HG03571 (cell line): Measurements from ENCODE around the gene TMC4.
"Not testable (repeated sequence)": the region's sequence is repeated elsewhere in the genome, so short reads cannot be mapped to it uniquely, and the experiment has no call there.

Experiments
- ATAC-seq: cut with Tn5 transposase; IDR thresholded peaks from one replicate; pipeline ENCODE4 v1.9.1; 2021; ENCODE audit not compliant: unreplicated experiment

Gene TMC4, protein sequence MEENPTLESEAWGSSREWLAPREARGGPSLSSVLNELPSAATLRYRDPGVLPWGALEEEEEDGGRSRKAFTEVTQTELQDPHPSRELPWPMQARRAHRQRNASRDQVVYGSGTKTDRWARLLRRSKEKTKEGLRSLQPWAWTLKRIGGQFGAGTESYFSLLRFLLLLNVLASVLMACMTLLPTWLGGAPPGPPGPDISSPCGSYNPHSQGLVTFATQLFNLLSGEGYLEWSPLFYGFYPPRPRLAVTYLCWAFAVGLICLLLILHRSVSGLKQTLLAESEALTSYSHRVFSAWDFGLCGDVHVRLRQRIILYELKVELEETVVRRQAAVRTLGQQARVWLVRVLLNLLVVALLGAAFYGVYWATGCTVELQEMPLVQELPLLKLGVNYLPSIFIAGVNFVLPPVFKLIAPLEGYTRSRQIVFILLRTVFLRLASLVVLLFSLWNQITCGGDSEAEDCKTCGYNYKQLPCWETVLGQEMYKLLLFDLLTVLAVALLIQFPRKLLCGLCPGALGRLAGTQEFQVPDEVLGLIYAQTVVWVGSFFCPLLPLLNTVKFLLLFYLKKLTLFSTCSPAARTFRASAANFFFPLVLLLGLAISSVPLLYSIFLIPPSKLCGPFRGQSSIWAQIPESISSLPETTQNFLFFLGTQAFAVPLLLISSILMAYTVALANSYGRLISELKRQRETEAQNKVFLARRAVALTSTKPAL

DNA sequence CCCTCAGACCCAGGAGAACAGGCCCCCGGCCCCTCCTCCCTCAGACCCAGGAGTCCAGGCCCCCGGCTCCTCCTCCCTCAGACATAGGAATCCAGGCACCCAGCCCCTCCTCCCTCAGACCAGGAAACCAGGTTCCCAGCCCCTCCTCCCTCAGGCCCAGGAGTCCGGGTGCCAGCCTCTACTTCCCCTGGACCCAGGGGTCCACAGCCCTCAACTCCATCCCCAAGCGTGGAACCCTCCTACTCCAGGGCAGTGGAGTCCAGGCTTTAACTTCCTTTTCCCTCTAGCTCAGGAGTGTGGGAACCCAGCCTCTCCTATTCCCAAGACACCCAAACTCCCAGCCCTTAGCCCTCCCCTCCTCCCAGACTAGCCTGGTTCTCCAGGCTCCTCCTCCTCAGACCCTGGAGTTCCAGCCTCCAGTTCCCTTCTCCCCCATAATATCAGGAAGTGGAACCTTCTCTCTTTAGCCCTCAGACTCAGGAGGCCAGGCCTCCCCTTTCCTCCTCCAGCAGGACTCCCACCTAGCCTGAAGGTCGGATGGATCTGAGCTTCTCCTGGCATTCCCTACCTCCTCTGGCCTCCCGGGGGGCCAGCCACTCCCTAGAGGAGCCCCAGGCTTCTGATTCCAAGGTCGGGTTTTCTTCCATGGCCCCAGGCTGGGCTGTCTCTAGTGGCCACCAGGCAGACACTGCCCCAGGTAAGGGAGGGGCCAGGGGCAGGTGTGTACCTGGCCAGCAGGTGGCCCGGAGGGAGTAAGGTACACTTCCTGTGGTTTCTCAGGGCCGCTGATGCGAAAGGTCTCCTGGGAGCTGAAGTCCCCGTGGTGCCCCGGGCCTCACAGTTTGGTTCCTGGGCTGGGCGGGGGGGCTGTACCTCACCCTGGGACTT is at the start of gene TMC4:
Gene TMC4, minus strand, starts transcription at position 690 of the 888 bp plus-strand sequence. Its CDS starts 43 bp downstream, at position 647.
- ATAC-seq = no peak

DNA sequence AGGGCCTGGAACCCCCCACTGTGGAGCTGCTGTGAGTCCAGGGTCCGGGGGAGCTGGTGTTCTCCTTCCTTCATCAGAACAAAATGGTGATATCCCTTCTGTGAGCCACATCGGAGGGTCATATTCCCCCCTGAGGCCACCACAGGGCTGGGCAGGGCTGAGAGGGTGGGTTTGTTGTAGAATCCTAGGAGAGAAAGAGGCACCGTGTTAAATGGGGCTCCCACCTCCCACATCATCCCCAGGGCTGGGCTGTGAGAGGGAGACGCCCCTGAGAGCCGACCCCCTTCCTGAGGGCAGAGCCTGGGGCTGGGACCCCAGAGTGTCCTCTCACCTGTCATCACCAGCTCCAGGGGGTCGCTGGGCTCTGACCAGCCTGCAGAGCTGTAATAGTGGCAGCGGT is 49.0 kb upstream of the TMC4 start:
- not testable (repeated sequence) for ATAC-seq

DNA sequence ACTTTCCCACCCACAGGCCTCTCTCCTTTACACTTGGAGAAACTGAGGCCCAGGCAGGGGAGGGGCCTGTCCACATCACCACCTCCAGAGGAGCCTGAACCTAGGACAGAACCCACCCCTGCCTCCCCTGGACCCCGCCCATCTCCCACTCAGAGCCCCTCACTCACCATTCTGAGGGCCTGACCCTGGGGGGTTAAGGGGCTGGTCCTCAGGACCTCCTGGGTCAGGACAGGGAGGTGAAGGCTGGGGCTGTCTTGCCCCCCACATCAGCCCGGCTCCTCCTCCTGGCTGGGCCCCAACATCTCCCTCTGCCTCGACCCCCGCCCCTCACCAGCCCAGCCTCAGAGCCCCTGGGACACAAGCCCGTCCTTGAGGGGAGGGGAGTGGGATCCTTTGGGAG is 46.7 kb upstream of the TMC4 start:
- ATAC-seq = not testable (repeated sequence)

DNA sequence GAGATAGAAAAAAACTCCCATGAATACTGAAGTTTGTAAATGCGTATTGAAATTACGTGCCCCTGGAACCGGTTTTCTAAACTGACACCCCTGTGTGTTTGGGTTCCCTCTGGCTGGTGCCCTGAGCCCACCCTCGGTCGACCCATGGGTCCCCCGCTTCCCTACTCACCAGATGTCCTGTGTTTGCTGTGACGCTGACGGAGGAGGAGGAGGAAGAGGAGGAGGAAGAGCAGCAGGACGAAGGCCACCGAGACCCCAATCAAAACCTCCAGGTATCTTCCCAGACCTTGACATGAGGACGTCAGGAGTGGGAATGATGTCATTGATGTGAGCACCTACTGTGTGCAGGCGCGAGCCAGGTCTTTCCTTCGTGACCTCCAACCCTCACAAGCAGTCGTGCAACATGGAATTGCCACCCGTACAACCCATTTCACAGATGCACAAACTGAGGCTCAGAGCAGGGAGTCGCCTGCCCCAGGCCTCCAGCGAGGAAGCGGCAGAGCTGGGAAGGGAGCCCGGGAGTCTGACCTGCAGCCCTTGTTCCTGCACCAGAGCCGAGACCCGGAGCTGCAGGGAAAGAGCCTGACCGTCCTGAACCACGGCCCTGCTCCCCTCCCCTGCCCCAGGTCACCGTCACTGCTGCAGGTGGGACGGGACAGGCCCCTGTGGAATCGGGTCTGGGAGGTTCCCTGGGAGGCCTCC is 46.2 kb upstream of the TMC4 start:
- no peak for ATAC-seq

DNA sequence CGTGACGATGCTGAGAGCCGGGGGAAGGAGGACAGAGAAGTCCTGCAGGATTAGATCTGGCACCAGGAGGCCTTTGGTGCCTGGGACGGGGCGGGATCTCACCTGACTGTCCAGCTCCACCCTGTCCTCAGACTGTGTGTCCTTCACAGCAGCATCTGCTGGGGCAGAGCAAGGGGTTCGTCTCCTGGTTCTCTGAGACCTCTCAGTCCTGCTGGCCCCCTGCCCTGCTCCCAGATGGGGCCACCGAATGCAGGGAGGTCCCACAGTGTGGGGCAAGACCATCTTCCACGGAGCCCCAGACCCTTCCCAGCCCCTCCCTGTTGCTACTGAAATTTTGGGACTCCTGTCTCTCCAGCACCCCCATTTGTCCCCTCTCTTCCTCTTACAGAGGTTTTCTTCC is 45.3 kb upstream of the TMC4 start:
- ATAC-seq = no peak

DNA sequence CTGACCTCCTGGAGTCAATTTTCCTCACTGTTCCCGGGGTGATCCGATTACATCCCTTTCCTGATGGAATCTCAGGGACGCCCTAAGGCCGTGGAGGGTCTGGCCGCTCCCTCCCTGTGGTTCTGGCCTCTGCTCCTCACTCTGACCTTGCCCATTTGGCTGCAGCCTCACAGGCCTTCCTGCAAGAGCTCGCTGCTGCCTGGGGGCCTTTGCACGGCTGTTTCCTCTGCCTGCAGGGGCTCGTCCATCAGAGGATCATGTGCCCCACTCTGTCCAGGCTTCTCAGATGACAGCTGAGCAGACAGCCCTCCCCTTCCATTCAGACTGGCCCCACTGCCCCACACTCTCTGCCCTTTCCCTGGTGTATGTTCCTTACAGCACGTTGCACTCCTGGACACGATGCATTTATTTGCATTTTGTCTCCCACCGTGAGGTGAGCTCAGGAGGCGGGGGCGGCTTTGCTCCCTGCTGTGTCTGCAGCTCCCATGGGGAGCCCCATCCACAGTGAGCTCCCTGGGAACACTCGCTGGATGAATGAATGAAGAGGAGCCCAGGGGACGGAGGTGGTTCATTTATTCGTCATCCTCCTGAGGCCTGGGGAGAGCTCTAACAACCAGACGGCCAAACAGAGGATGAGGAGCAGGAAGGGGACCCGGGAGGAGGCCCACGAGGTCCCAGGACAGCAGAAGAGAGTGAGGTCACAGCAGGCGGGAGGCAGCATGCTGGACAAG is 44.7 kb upstream of the TMC4 start:
- not testable (repeated sequence) for ATAC-seq

DNA sequence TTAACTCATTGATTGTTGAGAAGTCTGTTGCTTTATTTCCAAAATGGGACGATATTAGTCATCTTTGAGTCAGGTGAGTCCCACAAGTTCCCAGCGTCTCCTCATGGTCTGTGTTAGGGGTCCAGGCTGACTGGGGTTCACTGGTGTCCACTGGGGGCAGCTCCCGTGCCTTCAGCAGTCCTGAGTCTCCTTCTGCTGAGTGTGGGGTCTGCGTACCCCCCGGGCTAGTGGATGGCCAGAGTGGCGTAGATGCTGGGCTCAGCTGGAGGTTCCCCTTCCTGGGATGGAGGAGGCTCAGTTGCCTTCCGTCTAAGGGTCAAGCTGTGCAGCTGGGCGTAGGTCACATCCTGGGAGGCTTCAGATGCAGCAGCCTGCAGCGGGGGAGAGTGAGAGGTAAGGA is 43.9 kb upstream of the TMC4 start:
- ATAC-seq = no peak

DNA sequence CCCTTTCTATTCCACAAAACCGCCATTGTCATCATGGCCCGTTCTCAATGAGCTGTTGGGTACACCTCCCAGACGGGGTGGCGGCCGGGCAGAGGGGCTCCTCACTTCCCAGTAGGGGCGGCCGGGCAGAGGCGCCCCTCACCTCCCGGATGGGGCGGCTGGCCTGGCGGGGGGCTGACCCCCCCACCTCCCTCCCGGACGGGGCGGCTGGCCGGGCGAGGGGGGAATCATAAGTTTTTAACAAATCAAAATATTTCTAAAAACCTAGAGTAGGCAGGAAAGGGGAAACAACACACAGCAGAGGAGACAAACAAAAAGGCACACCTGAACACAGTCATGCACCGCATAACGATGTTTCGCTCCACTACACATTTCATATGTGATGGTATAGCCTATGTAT is 41.8 kb upstream of the TMC4 start:
- ATAC-seq = not testable (repeated sequence)

DNA sequence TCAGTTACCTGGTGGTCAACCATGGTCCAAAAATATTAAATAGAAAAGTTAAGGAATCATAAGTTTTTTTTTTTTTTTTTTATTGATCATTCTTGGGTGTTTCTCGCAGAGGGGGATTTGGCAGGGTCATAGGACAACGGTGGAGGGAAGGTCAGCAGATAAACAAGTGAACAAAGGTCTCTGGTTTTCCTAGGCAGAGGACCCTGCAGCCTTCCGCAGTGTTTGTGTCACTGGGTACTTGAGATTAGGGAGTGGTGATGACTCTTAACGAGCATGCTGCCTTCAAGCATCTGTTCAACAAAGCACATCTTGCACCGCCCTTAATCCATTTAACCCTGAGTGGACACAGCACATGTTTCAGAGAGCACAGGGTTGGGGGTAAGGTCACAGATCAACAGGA is 41.3 kb upstream of the TMC4 start:
- ATAC-seq = not testable (repeated sequence)

DNA sequence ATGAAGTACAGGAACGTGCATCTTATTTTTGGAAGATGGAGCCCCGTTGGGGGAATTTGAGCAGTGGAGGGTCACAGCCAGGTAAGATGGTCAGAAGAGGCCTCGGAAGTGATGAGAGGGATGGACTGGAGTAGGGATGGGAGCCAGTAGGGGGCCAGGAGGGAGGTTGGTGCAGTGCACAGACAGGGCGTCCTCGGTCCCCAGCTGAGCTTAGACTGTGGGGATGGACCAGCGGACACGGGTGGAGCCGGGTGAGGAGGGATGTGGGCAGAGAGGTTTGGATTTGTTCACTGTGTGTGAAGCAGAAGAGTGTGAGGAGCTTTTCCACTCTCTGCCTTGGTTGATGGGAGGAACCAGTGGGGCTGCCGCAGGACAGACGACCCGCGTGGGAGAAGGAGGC is 38.3 kb upstream of the TMC4 start:
- ATAC-seq = no peak

DNA sequence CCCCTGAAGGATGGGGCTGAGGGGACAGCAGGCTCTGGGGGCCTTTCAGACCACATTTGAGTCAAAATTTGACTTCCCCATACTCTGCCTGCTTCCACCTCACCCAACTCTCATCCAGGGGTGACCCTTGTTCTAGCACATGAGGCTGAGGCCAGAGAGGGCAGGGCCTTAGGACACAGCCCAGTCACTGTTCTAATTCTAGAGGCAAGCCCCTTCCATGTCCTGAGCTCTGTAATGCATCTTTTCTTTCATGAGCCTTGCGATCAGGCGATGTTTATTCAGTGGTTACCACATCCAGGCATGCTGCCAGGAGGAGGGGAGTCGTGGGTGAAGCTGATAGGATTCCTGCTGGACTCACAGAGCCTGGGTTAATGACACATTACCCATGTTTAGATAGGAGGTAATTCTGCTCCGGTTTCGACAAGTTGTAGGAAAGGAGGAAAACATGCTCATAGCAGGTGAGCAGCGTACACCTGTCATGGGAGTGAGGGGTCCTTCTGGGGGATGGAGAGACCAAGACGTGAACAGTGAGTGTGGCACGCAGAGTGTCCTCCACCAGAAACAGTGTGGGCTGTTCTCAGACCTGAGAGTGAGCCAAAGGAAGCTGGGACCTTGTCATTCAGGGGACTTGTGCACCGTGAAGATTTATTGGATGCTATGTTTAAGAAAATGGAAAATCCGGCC is 37.0 kb upstream of the TMC4 start:
- ATAC-seq = no peak

DNA sequence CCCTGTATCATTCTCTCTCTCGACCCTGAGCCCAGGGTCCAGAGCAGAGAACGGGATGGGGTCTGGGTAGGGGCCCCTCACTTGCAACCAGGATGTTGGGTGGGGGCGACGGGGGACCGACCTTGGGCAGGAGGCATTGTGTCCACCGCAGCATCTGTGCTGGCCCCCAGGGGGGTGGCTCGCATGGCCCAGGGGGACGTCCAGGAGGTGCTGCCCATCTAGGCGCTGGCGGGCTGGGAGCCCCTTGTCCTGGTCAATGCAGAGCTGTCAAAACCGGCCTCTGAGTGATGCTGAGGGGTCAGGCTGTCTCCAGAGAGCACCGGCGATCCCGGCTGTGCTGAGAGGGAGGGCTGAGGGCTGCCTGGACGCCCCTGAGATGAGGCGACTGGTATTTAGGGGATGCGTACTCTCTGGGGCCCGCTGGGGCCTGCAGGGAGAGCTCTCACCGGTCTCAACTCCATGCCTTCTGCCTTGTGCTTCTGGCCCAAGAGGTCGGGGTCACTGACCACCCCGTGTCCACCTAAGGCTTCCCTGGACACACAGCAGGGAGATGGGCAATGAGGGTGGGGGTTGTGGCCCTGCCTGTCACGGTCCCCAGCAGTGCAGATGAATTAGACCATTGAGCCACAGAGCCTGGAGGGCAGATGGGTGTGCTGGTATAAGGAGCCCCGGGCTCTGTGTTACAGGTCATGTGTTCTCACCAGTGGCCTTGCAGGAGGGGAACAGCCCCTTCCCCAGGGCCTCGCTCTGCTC is 36.3 kb upstream of the TMC4 start:
- ATAC-seq = no peak

DNA sequence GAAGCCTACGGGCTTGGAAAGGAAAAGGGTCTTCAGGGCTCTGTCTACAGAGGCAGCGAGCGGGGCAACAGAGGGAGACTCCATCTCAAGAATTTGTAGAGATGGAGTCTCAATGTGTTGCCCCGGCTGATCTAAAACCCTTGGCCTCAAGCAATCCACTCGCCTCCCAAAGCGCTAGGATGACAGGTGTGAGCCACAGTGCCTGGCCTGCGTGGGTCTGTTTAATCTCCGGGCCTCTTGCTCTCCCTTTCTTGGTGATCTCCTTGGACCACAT is 35.8 kb upstream of the TMC4 start:
- ATAC-seq = no peak

DNA sequence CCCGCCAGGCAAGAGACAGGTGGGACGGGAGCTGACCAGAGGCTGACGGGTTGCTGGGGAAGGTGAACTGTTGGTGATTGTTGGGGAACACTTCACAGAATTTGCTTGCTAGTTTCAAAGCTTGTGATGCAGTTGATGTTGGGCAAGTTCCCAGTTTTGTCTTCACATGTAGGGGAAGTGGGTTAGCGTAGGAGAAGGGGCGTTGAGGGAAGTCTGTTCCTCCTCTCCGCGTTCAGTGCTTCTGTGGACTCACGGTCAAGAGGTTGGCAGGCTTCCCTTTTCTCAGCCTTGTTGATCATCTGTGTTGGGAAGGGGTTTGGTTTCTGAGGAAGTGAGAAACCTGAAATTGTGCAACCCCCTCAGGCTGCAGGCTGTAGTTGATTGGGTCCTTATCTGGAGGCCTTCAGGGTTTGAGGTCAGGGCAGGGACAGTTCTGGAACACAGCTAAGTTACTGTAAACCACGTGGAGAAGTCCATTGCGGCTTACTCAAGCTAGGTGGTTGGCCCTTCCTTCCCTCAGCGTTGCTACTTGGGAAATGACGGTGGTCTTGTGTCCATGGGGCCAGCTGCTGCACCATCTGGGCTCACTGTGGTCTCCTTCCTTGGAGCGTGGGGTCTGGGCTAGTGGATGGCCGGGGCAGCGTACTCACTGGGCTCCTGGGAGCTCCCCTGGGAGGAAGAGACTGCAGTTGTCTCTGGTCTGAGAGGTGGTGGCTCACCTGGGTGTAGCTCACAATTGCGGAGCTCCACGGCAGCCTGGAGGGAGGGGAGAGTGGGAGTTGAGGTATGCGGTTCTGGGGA is 35.2 kb upstream of the TMC4 start:
- ATAC-seq = peak; percentile 38

DNA sequence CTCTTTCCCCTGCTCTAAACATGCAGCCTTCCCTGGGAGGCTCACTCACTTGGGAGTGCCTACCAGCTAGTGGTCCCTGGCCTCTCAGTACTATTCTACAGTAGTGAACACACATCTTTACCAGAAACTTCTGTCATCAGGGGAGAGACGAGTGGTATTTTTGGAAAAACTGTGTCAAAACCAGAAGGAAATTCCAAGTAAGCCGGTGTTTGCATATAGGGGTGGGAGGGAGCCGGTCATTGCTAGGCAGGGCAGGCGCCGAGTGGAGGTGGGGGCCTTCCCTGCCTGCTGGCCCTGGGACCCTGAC is 34.7 kb upstream of the TMC4 start:
- ATAC-seq = no peak

DNA sequence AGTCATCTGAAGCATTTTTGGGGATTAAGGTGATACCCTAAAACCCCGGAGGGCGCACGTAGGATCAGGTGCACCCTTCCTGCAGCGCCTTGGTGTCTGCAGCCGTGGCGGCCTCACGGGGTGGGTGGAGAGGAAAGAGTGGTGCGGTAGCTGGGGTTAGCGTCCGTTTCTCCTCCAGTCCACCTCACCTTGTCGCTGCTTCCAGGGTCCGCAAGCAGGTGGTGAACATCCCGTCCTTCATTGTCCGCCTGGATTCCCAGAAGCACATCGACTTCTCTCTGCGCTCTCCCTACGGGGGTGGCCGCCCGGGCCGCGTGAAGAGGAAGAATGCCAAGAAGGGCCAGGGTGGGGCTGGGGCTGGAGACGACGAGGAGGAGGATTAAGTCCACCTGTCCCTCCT is 34.2 kb upstream of the TMC4 start:
- ATAC-seq = not testable (repeated sequence)

DNA sequence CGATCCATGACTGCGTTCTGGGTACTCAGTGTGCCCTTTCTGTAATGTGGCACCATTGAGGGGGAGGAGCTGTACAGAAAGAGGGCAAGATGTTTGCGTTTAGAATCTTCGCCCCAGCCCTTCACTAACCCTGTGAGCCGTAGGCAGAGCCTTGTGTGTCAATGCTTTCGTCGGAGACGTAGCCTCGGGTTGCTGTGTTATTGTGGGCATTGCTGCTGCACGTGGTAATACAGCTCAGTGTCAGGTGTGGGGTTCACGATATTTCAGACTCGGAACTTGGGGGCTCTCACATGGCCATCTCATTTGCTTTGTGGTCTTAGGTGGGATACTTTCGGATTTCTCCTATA is 33.8 kb upstream of the TMC4 start:
- no peak for ATAC-seq

DNA sequence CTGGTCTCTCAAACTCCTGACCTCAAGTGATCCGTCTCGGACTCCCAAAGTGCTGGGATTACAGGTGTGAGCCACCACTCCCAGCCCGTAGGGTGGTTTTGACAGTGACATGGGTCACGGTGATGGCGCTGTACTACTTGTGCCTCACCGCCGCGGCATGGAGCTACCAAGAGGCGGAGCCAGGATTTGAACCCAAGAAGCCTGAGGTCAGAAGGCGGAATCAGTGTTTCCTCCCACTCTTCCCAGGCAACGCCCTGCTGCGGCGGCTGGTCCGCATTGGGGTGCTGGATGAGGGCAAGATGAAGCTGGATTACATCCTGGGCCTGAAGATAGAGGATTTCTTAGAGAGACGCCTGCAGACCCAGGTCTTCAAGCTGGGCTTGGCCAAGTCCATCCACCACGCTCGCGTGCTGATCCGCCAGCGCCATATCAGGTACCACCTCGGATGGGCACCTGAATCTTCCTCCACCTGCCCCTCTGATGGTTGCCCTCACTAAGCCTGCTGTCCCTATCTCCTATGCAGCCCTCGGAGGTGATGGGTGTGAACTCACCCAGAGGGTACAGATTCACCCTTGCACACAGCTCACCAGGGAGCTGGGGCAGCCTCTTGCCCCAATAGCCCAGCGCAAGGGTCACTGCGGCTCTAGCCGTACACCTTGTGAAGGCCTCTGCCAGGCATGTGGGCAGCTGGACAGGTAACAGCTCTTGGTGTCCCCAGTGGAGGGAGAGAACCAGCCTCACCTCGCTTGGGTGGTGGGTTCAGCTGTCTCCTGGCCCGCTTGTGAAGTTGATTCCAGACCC is 33.3 kb upstream of the TMC4 start:
- no peak for ATAC-seq
